HL-60 (cell line): ENCODE measurements around the gene CTIF.

Experiments
- DNase-seq, 2 experiments: peaks; one replicate each; pipeline ENCODE4 v3.0.0-alpha.2; 2010 to 2020; ENCODE audit warnings: low read depth in 1 of 2, low spot score in 1 of 2
- H3K27ac ChIP-seq: fragments of 250-450 bp; sonication (Bioruptor Pico); replicated peaks from 2 replicates; pipeline ENCODE4 v1.5.1; 2020; ENCODE audit warnings: mild to moderate bottlenecking, moderate library complexity
- H3K27me3 ChIP-seq: fragments of 250-450 bp; sonication (Bioruptor Pico); 2 replicates; pipeline ENCODE4 v1.5.1; 2021; ENCODE audit warnings: mild to moderate bottlenecking, moderate library complexity; ENCODE audit not compliant: insufficient read depth, poor library complexity, severe bottlenecking
- H3K4me3 ChIP-seq: replicated peaks from 2 replicates; pipeline ENCODE4 v1.5.1; 2011; ENCODE audit warnings: mild to moderate bottlenecking, control low read depth, low read length; ENCODE audit not compliant: insufficient read depth
- CTCF ChIP-seq: IDR thresholded peaks from one replicate; pipeline ENCODE4 v1.5.1; 2011; ENCODE audit warnings: low read length, control low read depth, inconsistent platforms; ENCODE audit not compliant: insufficient read depth
- GABPA ChIP-seq: IDR thresholded peaks from 2 replicates; pipeline ENCODE4 v1.6.1; 2012; ENCODE audit warnings: low read depth
- POLR2AphosphoS5 ChIP-seq: IDR thresholded peaks from 2 replicates; pipeline ENCODE4 v1.6.1; 2012; ENCODE audit warnings: low read depth
- REST ChIP-seq: IDR thresholded peaks from 2 replicates; pipeline ENCODE4 v1.6.1; 2012; ENCODE audit warnings: low read depth; ENCODE audit not compliant: insufficient replicate concordance
- SPI1 ChIP-seq: IDR thresholded peaks from 2 replicates; pipeline ENCODE4 v1.6.1; 2012; ENCODE audit warnings: low read depth, mild to moderate bottlenecking, borderline replicate concordance

CTIF gene

GRCh38 chr18:48757906-48758305, 219.1 kb downstream of the CTIF start:
- no peak for TF ChIP-seq SPI1
- no peaks in the 10 kb centered on the region for H3K27me3 ChIP-seq
- no peak overlapping the region for H3K27ac ChIP-seq
- H3K4me3 ChIP-seq, result no peak overlapping the region
- no peak for DNase-seq

- H3K27ac ChIP-seq, result no peak overlapping the region
- no peak for TF ChIP-seq SPI1
- no peak for TF ChIP-seq REST
- no peak for TF ChIP-seq POLR2AphosphoS5
- no peak for TF ChIP-seq GABPA
- no peak for TF ChIP-seq CTCF
- no peak for DNase-seq
- H3K4me3 ChIP-seq, result no peak overlapping the region
- H3K27me3 ChIP-seq, result no peaks in the 10 kb centered on the region
These were observed 222.8 kb downstream of the CTIF start for GRCh38 chr18:48761582-48761981.

GRCh38 chr18:48762022-48762421, 223.2 kb downstream of the CTIF start:
- no peak overlapping the region for H3K27ac ChIP-seq
- no peak overlapping the region for H3K4me3 ChIP-seq
- no peak for DNase-seq
- H3K27me3 ChIP-seq, result no peaks in the 10 kb centered on the region
- TF ChIP-seq SPI1 (no peak), CTCF (no peak), REST (no peak), GABPA (no peak), POLR2AphosphoS5 (no peak)

- H3K27ac ChIP-seq, result no peak overlapping the region
- no peaks in the 10 kb centered on the region for H3K27me3 ChIP-seq
- DNase-seq, result no peak
- no peak overlapping the region for H3K4me3 ChIP-seq
- TF ChIP-seq POLR2AphosphoS5, result no peak
- no peak for TF ChIP-seq SPI1
- no peak for TF ChIP-seq GABPA
- no peak for TF ChIP-seq CTCF
- no peak for TF ChIP-seq REST
These were observed 224.2 kb downstream of the CTIF start for GRCh38 chr18:48762836-48763718.
